K562 (cell line): ENCODE measurements around the gene POMT1. TPM values are rescaled to one million over a fixed set of nuclear protein-coding genes. Genes with fewer than 3 reads are reported as not detected.
A peak's percentile ranks its signal among the peaks of the same experiment; 100 is the strongest.

Experiments used
- ATAC-seq: fragments of 200-7000 bp; cut with Tn5 transposase; 3 replicates; pipeline ENCODE4 v1.9.1; 2020; ENCODE audit warnings: moderate library complexity
- BruUV-seq: library from RNA; stranded (reverse); fragments of 400-500 nt; replicated peaks from 2 replicates; lab custom pipeline; 2021; lab: Mats Ljungman, UMichigan
- CTCF ChIA-PET: fragments of 300-600 bp; formaldehyde crosslinking; extraction: SDS; loops from one replicate; lab custom pipeline; 2021; ENCODE audit warnings: low intra/inter-chr PET ratio; lab: Yijun Ruan, JAX
- POLR2A ChIA-PET: fragments of 300-600, 350-650 bp; sonication (Branson Sonifier 250); formaldehyde crosslinking; extraction: SDS; loops from one replicate; lab custom pipeline; 2021; ENCODE audit warnings: antibody characterized with exemption, inconsistent platforms; lab: Yijun Ruan, JAX
- DNase-seq, 4 experiments: peaks; one replicate each; pipeline versions ENCODE4 v3.0.0 to v3.0.0-alpha.2; 2011 to 2018; ENCODE audit warnings: low spot score in 3 of 4, mixed read lengths in 3 of 4; ENCODE audit errors: extremely low read depth in 1 of 4
- FAIRE-seq: peaks from 2 replicates; lab custom pipeline; 2011; peaks lifted over from hg19 to GRCh38; lab: Jason Lieb, UNC
- H2AFZ ChIP-seq: 2 replicates; pipeline ENCODE4 v1.6.0; 2011; ENCODE audit warnings: low read depth, low read length, control low read depth, inconsistent platforms
- H3K27ac ChIP-seq: fragments of 200-600 bp; 3 replicates; pipeline ENCODE4 v1.8.0; 2011; ENCODE audit warnings: low read depth, mild to moderate bottlenecking, control low read depth, inconsistent platforms, low read length, moderate library complexity, mixed read lengths; ENCODE audit errors: extremely low read depth
- H3K27me3 ChIP-seq, 2 experiments: fragments of 300-600 bp in 1 of 2; 2 replicates in 1 of 2; 3 replicates in 1 of 2; pipeline versions ENCODE4 v1.6.0 to v1.8.0; 2011; ENCODE audit warnings: inconsistent platforms in 2 of 2, low read length in 2 of 2, mild to moderate bottlenecking in 1 of 2, mixed read lengths in 1 of 2, moderate library complexity in 1 of 2; ENCODE audit not compliant: control insufficient read depth in 2 of 2, insufficient read depth in 2 of 2
- H3K36me3 ChIP-seq: fragments of 300-600 bp; 3 replicates; pipeline ENCODE4 v1.8.0; 2011; ENCODE audit warnings: mild to moderate bottlenecking, low read length, inconsistent platforms; ENCODE audit not compliant: control insufficient read depth, insufficient read depth
- H3K4me1 ChIP-seq, 2 experiments: fragments of 200-600 bp in 1 of 2; replicated peaks in 1 of 2; 2 replicates in 1 of 2; 3 replicates in 1 of 2; pipeline versions ENCODE4 v1.5.1 to v1.8.0; 2011; ENCODE audit warnings: inconsistent platforms in 2 of 2, low read length in 2 of 2, mild to moderate bottlenecking in 1 of 2, mixed read lengths in 1 of 2, moderate library complexity in 1 of 2; ENCODE audit not compliant: control insufficient read depth in 2 of 2, insufficient read depth in 2 of 2
- H3K4me2 ChIP-seq: 2 replicates; pipeline ENCODE4 v1.6.1; 2011; ENCODE audit warnings: low read length, control low read depth, inconsistent platforms, mixed read lengths; ENCODE audit not compliant: insufficient read depth
- H3K4me3 ChIP-seq: fragments of 200-600 bp; sonication (generic), shearing (Covaris generic); 2 replicates; pipeline ENCODE4 v1.5.1; 2016; ENCODE audit warnings: control low read depth, inconsistent platforms
- H3K79me2 ChIP-seq: fragments of 200-600 bp; 3 replicates; pipeline ENCODE4 v1.8.0; 2011; ENCODE audit warnings: low read length, inconsistent platforms; ENCODE audit not compliant: control insufficient read depth, insufficient read depth
- H3K9ac ChIP-seq, 2 experiments: 2 replicates each; pipeline versions ENCODE4 v1.6.0 to v1.6.1; 2011; ENCODE audit warnings: low read depth in 2 of 2, low read length in 2 of 2, control low read depth in 1 of 2, inconsistent platforms in 1 of 2, mild to moderate bottlenecking in 1 of 2, mixed read lengths in 1 of 2; ENCODE audit not compliant: insufficient read depth in 1 of 2
- H3K9me1 ChIP-seq: one replicate; pipeline ENCODE4 v1.6.0; 2011; ENCODE audit warnings: inconsistent platforms, mild to moderate bottlenecking, low read length, moderate library complexity; ENCODE audit not compliant: control insufficient read depth, insufficient read depth
- H3K9me3 ChIP-seq: replicated peaks from 2 replicates; pipeline ENCODE4 v1.5.1; 2011; ENCODE audit warnings: low read depth, low read length, inconsistent platforms; ENCODE audit not compliant: control insufficient read depth, insufficient read depth
- H4K20me1 ChIP-seq: replicated peaks from 2 replicates; pipeline ENCODE4 v1.6.1; 2011; ENCODE audit warnings: low read length, inconsistent platforms, mixed read lengths; ENCODE audit not compliant: control insufficient read depth, insufficient read depth
- HMGXB4 ChIP-seq: sonication (generic); formaldehyde crosslinking; IDR thresholded peaks from 2 replicates; pipeline ENCODE4 v1.8.1; 2023; ENCODE audit warnings: mild to moderate bottlenecking, missing genetic modification reagents
- MCM5 ChIP-seq: fragments of 450-650 bp; IDR thresholded peaks from 2 replicates; pipeline ENCODE4 v1.6.1; 2016; ENCODE audit warnings: low read depth
- POLR2AphosphoS2 ChIP-seq: IDR thresholded peaks from 2 replicates; pipeline ENCODE4 v1.6.1; 2012; ENCODE audit warnings: low read length, improper control_type of control experiment
- PYGO2 ChIP-seq: fragments of 450-650 bp; IDR thresholded peaks from 2 replicates; pipeline ENCODE4 v1.6.1; 2016; ENCODE audit warnings: mild to moderate bottlenecking, missing genetic modification characterization, moderate library complexity, missing compliant biosample characterization
- SMARCA4 ChIP-seq: fragments of 450-650 bp; IDR thresholded peaks from 2 replicates; pipeline ENCODE4 v1.6.1; 2016
- TOE1 ChIP-seq, 2 experiments: fragments of 450-650 bp in 1 of 2; sonication (generic) in 1 of 2; formaldehyde crosslinking in 1 of 2; IDR thresholded peaks; 2 replicates each; pipeline versions ENCODE4 v1.7.1 to v1.8.0; 2016 to 2022; ENCODE audit warnings: borderline replicate concordance in 2 of 2, mild to moderate bottlenecking in 2 of 2, antibody characterized with exemption in 1 of 2, inconsistent platforms in 1 of 2, low read depth in 1 of 2, missing genetic modification reagents in 1 of 2, moderate library complexity in 1 of 2
- USF1 ChIP-seq: sonication (generic); formaldehyde crosslinking; IDR thresholded peaks from 2 replicates; pipeline ENCODE4 v1.9.0; 2022; ENCODE audit warnings: mild to moderate bottlenecking, missing genetic modification reagents
- ZBTB5 ChIP-seq: fragments of 450-650 bp; IDR thresholded peaks from 2 replicates; pipeline ENCODE4 v1.6.1; 2017; ENCODE audit warnings: antibody characterized with exemption
- ZNF639 ChIP-seq, 2 experiments: fragments of 200-800 bp in 1 of 2; sonication (Bioruptor generic) in 1 of 2; sonication (generic) in 1 of 2; formaldehyde crosslinking in 1 of 2; IDR thresholded peaks in 1 of 2; conservative IDR thresholded peaks in 1 of 2; 2 replicates each; pipeline versions ENCODE4 v1.5.0 to v1.6.1; 2016 to 2020; ENCODE audit warnings: missing compliant biosample characterization in 1 of 2, missing genetic modification characterization in 1 of 2, missing genetic modification reagents in 1 of 2
- ZNF655 ChIP-seq: fragments of 250-450 bp; sonication (Bioruptor Pico); IDR thresholded peaks from 2 replicates; pipeline ENCODE4 v1.5.0; 2021
- WGBS: fragments of 100-300 bp; shearing (Covaris generic); methylation state at CpG from one replicate; pipeline ENCODE4 v1.1.6; 2016; ENCODE audit warnings: low coverage, mixed read lengths; ENCODE audit not compliant: insufficient coverage; ENCODE audit errors: missing lambda C conversion rate; 5-methylcytosine and 5-hydroxymethylcytosine counted together
- in situ Hi-C: fragments of 300-500 bp; cut with MboI; formaldehyde crosslinking; loops from 4 replicates; pipeline ENCODE4 v1.15.0; 2018; ENCODE audit warnings: inconsistent platforms, mixed read lengths
- intact Hi-C: fragments of 100-400 bp; cut with micrococcal nuclease; formaldehyde crosslinking; loops from 2 replicates; pipeline ENCODE4 v1.14.2; 2022
- polyA plus RNA-seq, 8 experiments: library from polyadenylated mRNA; depleted of rRNA in 4 of 8; stranded (reverse) in 5 of 8; unstranded in 3 of 8; fragments of >200 nt; fragmentation: Nextera tagmentation in 2 of 8; fragmentation: Illumina TruSeq in 1 of 8; extraction: Ambion mirVana in 2 of 8; extraction: Trizol in 1 of 8; gene quantifications; 2 replicates each; pipeline versions ENCODE4 v1.2.1 to v1.2.3, GENCODE V29; 2011 to 2014; ENCODE audit warnings: inconsistent platforms in 1 of 8, missing spikeins in 1 of 8
- total RNA-seq, 7 experiments: library from RNA; depleted of rRNA in 6 of 7; stranded (reverse); fragments of >200 nt in 6 of 7; fragmentation: Illumina TruSeq in 2 of 7; extraction: Trizol in 2 of 7; gene quantifications; 2 replicates each; pipeline versions ENCODE4 v1.2.1 to v1.2.3, GENCODE V29; 2011 to 2021; ENCODE audit warnings: low replicate concordance in 1 of 7

The POMT1 gene
- total and polyA plus RNA-seq, 9 of the 15 experiments (the other 6 are each of a cell fraction or from before 2014, with no cell fraction given) = 1.8 to 23.5 (median 14.6) TPM

- TF ChIP-seq ZNF655 (CRISPR knock-in tag) (no peak), POLR2AphosphoS2 (peak; percentile 24; the same call in 1 of the 2 replicates), ZNF639 (CRISPR knock-in tag; conservative IDR thresholded peaks at IDR 0.05 in 1 of 2, IDR thresholded peaks at IDR 0.05 in 1 of 2) (no peak)
Observed at GRCh38 chr9:131477816-131478419, 24.8 kb upstream of the POMT1 start (continued).

- Histone ChIP-seq H3K4me1 (peaks cover 0 to 7% of the 10 kb centered on the region in 2 experiments; a peak in 1 of 5 replicates), H3K9me3 (no peaks in the 10 kb centered on the region), H3K9me1 (no peaks in the 10 kb centered on the region), H2AFZ (no peak overlapping the region), H3K27ac (no peak overlapping the region), H3K27me3 (no peaks in the 10 kb centered on the region), H3K9ac (no peak overlapping the region), H3K79me2 (no peaks in the 10 kb centered on the region), H3K4me3 (no peak overlapping the region), H4K20me1 (no peaks in the 10 kb centered on the region), H3K4me2 (no peak overlapping the region), H3K36me3 (peaks cover 96% of the 10 kb centered on the region)
- CTCF ChIA-PET = interaction anchor here (1.8 kb wide), 1 partner anchor 129 kb away, joined by 12 read pairs; no protein-coding TSS in a partner anchor
- WGBS = 70% methylated on average over 8 of the region's 12 CpGs
- no TSS peak for BruUV-seq
- DNase-seq (peak; percentile 45 to 67 (median 60)), ATAC-seq (peak; percentile 77), FAIRE-seq (no peak)
- in situ Hi-C loops (loop anchor here (10.0 kb wide), 1 partner anchor 124 kb away; no protein-coding TSS in a partner anchor), intact Hi-C loops (loop anchor here (5.0 kb wide), 1 partner anchor 126 kb away; no protein-coding TSS in a partner anchor)
- POLR2A ChIA-PET = interaction anchor here (2.0 kb wide), 1 partner anchor 10 kb away, joined by 5 read pairs; no protein-coding TSS in a partner anchor
- no peak for TF ChIP-seq ZBTB5
- no peak for TF ChIP-seq USF1
- TF ChIP-seq TOE1 (IDR thresholded peaks at IDR 0.05; ENCODE audit: borderline replicate concordance) = no peak
- no peak for TF ChIP-seq TOE1 (CRISPR knock-in tag; IDR thresholded peaks at IDR 0.05; ENCODE audit: borderline replicate concordance, low read depth)
- TF ChIP-seq HMGXB4 (CRISPR knock-in tag) = no peak
- no peak for TF ChIP-seq MCM5
- no peak for TF ChIP-seq PYGO2 (tag)
- TF ChIP-seq SMARCA4 = no peak
Observed at GRCh38 chr9:131478421-131478868, 24.3 kb upstream of the POMT1 start.
